GM21717 (cell line): ENCODE data around the gene TTN.

Experiments
- ATAC-seq: cut with Tn5 transposase; IDR thresholded peaks from one replicate; pipeline ENCODE4 v1.9.1; 2021; ENCODE audit warnings: mild to moderate bottlenecking, moderate library complexity; ENCODE audit not compliant: unreplicated experiment

The TTN gene

DNA sequence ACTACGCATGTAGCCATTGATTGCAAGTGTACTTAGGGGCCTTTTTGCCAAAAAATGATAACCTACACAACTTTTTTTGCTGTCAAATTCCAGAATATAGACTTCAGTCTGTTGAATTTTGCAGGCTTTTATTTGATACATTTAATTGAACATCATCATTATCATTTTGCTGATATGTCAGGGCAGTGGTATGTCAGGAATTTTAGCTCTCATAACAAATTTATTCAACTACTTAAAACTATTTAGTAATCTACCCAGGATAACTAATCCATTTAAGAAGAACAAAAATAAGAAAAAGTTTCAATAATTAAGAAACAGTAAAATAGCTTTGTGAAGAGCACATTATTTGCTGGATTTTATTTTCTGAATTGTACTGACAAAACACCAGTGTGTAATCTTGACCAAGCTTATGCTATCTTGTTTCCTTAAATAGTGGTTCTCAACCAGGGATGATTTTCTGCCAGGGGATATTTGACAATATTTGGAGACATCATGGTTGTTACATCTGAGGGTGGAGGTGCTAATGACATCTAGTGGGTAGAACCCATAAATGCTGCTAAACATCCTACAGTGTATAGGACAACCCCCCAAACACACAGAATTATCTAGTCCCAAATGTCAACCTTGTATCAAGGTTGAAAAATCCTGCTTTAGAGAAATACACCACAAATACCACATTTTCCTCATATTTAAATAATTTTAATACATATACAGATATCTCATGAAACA, 12.1 kb upstream of the TTN start:
- ATAC-seq: peak; percentile 35

- ATAC-seq: no peak
These were observed 4.7 kb upstream of the TTN start for GRCh38 chr2:178811901-178812300.

DNA sequence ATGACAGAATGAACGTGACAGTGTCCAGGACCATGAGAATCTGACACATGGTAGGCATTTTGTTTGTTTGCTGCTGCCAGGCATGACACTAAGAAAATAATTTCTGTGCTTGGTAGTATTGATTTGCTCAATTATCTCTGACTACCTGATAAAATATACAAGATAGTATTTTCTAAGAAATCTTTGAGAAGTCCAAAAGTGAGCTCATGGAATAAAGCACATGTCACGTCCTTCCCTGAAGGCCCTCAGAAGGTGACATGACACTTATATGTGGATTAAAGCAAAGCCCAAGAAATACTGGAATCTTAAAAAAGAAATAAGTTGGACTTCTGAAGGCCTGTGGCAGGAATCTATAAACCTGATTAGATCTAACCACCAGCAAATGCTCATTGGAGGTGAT, 3.8 kb upstream of the TTN start:
- no peak for ATAC-seq

DNA sequence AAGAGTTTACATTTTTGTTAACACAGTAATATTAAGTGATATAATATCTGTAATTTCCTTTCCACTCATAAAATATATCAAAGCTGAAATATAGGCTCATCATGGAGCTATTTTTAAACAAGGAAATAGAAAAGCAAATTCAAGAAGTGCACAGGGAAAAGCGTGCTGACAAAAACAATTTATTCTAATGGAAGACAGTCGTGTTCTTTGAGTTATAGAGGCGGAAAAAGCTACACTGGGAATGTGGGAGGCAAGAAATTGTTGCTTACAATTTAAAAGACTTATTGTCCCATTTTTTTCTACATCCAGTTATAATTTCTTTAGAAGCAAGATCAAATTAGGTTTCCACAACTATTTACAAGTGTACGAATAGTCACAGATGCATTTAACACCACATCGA, 3.2 kb upstream of the TTN start:
- ATAC-seq: no peak

- no peak for ATAC-seq
These were observed 680 bp downstream of the TTN start for GRCh38 chr2:178806543-178806942.

DNA sequence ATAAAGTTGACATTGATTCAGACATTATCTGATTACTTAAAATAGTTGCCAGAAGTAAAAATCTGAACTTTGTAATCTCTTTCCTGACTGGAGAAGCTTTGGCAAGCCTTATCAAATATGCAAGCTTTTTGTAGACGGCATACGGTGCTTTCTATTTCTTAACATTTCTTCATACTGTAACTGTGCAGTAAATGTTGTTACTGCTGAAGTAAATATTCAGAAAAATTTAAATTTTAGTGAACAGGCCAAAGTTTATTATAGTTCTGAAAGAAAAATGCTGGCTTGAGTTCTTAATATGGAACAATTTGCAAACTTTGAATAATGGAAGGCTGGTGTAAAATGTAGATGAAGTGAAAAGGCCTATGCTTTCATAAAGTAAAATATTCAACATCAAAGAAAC, 1.8 kb downstream of the TTN start:
- ATAC-seq: no peak

GRCh38 chr2:178804791-178805190, 2.4 kb downstream of the TTN start:
- ATAC-seq: peak; percentile 53

DNA sequence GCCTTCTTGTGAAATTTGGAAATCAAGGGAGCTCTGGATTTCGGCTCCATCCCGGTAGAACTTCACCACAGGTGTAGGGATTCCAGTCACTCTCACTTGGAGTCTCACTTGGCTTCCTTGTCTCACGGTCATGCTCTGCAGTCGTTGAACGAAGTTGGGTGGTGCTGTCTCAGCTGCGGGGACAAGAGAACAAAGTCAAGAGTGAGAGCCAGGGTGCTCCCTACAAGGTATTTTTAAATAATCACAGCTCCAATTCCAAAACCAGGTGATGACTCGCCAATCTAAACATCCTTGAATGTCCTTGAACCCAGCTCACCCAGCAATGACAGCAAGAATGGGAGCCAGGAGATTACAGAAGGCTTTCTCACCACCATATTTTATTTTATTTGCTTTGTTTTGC, 6.7 kb downstream of the TTN start:
- no peak for ATAC-seq

DNA sequence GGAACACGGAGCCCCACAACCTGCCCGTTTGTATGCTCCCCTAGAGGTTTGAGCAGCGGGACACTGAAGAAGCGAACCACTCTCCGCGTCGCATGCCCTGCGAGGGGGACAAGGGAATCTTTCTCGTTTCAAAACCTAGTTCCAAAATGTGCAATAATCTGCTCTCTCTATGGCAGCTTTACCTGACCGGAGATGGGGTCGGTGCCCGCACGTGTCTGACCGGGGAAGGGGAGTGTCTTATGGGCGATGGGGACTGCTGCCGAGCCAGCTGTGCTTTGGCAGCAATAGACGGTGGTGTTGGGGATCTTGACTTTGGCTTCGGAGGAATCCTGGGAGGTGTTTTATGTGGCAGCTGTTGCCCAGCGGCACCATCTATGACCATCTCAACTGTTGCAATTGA, 7.9 kb downstream of the TTN start:
- no peak for ATAC-seq

GRCh38 chr2:178796079-178796677, 11.0 kb downstream of the TTN start:
- no peak for ATAC-seq

GRCh38 chr2:178787934-178788333, 19.3 kb downstream of the TTN start:
- no peak for ATAC-seq

- ATAC-seq: no peak
These were observed 20.1 kb downstream of the TTN start for GRCh38 chr2:178787155-178787554.

GRCh38 chr2:178783889-178784288, 23.3 kb downstream of the TTN start:
- no peak for ATAC-seq

GRCh38 chr2:178782236-178782635, 25.0 kb downstream of the TTN start:
- ATAC-seq: no peak

DNA sequence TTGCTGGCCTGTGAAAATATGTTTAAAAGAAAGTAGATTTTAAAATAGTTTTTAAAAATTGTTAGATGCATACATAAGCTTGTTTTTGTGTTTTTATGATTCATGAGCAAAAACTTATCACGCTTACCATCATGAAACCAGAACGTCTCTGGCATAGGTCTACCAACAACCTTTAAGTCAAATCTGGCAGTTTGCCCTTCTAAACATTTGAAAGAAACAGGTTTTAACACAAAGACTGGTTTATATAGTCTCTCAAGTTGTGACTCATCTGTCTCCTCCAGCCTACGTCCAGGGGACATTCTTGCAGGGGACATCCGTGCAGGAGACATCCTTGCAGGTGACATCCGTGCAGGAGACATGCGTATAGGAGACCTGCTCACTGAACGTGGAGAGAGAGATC, 29.6 kb downstream of the TTN start:
- no peak for ATAC-seq

DNA sequence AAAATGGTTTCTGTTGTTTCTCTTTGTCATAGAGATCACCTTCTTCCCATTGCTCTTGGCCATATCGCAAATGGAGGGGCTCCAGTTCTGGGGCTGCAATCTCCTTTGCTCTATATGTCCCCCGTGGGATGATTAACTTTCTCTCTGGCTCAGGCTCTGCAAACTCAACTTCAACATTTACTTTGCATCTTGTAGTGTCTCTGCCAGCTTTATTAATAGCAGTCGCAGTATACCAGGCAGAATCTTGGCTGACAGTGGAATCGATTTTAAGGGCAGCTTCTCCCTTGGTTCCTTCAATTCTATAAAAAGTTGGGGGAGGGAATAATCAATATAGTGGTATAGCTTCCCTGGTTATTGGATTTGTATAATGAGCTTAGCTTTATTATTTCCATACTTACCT, 30.5 kb downstream of the TTN start:
- no peak for ATAC-seq

- no peak for ATAC-seq
These were observed 31.2 kb downstream of the TTN start for GRCh38 chr2:178775975-178776374.

DNA sequence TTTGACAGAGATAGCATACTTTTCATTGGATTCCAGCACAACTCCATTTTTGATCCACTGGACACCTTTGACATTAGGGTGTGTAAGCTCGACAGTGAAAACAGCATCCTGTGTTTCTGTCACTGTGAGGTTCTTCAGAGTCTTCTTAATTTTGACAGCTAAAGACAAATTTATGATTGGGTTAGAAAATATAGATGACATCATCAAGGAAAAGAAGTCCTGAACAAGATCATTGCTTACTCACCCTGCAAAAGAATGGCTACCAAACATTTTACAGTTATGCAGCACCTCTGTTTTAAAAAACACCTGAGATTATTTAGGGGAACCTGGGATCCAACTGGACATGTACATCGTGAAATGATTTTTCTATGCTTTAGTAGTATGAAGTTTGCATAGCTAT, 36.7 kb downstream of the TTN start:
- no peak for ATAC-seq

DNA sequence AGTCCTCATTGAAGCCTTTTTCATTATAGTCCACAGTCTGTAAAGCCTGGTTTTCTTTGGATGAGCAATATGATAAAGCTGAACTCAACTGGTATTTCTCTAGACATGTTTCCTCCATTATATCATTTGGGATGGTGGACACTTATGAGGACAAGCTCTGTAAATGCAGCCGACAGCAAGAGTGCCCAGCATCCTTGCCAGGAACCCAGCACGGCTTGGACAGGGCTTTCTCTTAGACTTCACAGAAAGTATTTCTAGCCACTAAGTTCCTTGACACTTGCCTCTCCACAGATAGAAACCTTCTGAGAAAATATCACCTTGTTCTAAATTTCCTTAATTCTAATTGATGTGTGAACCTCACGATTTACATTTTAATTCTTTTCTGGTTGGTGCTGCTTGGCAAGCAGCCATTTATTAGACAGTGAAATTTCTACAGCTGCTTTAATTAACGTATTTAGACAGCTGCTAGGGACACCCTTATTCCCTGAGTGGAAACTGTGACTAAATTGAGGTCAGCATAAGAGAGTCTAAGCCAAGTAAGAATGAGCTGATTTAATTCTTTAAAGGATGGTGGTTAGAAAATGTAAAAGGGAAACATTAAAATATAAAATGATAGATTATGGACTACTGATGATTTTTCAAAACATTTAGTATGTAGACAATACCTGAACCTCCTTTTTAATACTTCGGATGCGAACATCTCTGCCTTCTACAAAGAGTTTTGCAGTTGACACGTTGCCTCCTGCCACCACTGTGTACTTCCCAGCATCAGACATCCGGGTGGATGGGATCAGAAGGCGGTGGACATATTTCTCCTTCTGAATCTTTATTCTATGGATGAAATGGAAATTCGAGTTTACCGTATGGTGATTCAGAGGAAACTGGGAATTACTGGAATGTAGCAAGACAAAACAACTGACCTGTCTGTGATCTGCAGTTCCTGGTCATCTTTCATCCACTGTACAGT, 39.8 kb downstream of the TTN start:
- no peak for ATAC-seq

DNA sequence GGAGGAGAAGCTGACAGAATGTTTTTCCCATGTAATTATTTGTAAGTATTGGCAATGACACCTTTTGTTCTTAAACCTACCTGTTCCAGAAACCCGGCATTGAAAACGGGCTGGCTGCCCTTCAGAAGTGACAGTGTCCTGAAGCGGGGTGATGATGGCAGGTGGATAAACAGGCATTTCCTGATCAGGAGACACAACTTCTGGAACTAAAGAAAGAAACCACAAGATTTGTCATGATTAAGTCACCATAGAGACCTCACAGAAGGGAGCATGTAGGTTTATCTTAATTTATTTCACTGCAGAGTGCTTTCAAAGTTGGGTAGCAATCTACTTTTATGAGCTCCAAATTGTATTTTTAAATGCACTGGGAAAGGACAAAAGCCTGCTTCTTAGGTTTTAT, 43.1 kb downstream of the TTN start:
- ATAC-seq: no peak

GRCh38 chr2:178761759-178762371, 45.4 kb downstream of the TTN start:
- ATAC-seq: peak; percentile 76
